Activated naive CD4-positive, alpha-beta T cell treated with anti-CD3 and anti-CD28 coated beads, Interleukin-2, amount 50 U/mL, for 72 hours (primary cell): Measurements from ENCODE around the gene ZNF175. TPM values are rescaled to one million over a fixed set of nuclear protein-coding genes. Genes with fewer than 3 reads are reported as not detected.

Source experiments
- ATAC-seq, 2 donors: fragments of 150-1000 bp; cut with Tn5 transposase; 2 replicates each; pipeline ENCODE4 v1.10.0; 2021; ENCODE audit warnings: mild to moderate bottlenecking in 2 of 2, moderate library complexity in 2 of 2
- DNase-seq, 2 donors: peaks; one replicate each; pipeline ENCODE4 v3.0.0; 2021 to 2022; ENCODE audit warnings: low spot score in 2 of 2
- H3K27ac Mint-ChIP-seq, 2 donors: one replicate each; pipeline ENCODE4 v1.8.0; 2022; ENCODE audit warnings: mild to moderate bottlenecking in 2 of 2, mixed read lengths in 2 of 2
- H3K36me3 Mint-ChIP-seq, 2 donors: one replicate each; pipeline ENCODE4 v1.8.0; 2022; ENCODE audit warnings: mixed read lengths in 2 of 2
- H3K9me3 Mint-ChIP-seq, 2 donors: one replicate each; pipeline ENCODE4 v1.8.0; 2022; ENCODE audit warnings: mixed read lengths in 2 of 2
- total RNA-seq, 2 donors: library from RNA; stranded (reverse); gene quantifications; one replicate each; pipeline ENCODE4 v1.2.3, GENCODE V29; 2022

ZNF175 gene
- total RNA-seq: 10 to 100 TPM; 11.3 to 14.2 TPM

DNA sequence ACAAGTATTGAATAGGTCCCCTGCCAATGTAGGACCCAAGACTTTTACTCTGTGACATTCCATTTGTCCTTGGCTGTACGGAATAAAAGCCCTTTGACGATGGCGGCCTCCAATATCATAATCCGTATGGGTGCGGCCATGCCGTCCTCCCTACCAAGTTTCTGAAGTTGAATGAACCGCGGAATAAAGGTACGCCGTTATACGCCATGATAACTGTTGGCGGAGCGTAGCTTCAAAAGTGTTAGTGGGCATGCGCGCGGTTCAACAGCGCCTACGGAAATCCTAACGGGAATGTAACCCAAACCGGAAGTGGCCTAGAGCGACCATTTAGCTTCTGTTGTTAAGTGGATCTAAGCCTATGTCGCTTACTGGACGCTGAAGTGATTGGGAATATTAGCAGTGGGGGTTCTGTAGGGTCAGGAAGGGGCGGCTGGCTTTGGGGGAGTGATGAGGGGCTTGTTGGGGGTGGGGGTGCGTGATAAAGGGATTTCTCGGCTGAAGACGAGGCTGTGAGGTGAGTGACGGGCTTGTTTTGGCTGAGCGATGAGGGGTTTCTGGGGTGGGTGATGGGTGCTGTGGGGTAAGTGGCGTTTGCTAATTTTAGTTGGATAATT, at the start of gene ZNF175:
TSS of gene ZNF175 (plus strand) at position 322 of the 614 bp plus-strand sequence. CDS start 2,047 bp downstream, outside the sequence.
- DNase-seq (peak; percentile 86 to 87), ATAC-seq (peak; percentile 91 to 94)
- Mint-ChIP-seq H3K27ac (peak within 1 kb of the TSS; percentile 90 to 95), H3K9me3 (peaks cover 0 to 4% of the 10 kb centered on the region in 2 donors), H3K36me3 (peaks cover 30 to 32% of the 10 kb centered on the region in 2 donors)

DNA sequence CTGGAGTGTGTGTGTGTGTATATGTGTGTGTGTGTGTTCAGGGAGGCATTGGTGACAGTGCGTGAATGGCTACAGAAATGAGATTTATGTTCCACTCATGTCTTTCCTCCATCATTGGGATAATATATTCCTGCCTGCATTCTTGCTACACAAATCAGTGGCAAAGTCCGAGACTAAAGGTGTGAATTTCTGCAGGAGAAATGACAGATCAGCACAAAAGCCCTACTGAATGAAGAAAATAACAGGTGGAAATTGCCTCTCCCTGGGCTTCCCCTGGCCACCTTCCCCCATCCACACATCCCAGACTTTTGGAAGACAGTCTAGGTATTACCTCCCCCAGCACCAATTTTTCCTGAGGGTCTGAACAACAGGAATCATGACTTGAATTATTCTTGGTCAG, 49.7 kb upstream of the ZNF175 start:
- Mint-ChIP-seq H3K9me3 (peaks cover 0 to 4% of the 10 kb centered on the region in 2 donors), H3K36me3 (no peaks in the 10 kb centered on the region), H3K27ac (peak overlapping the region in 1 of 2 donors; percentile 5)
- ATAC-seq: no peak
- DNase-seq: no peak

DNA sequence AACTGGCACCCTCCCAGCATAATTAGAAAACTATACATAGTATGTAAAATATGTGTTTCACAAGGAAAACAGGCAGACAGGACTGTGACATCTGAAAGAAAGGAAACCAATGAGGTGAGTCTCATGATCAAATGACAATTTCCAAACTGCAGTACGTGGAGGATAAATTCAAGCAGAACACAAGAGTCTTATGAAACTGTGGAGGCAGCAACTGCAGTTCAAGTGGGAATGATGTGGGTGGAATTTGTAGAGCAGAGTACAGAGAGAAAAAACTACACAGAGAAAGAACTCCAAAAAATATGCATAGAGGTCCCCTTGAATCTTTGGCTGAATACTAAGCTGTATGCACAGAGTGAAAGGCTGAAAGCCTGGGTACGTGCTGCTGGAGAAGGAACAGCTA, 49.3 kb upstream of the ZNF175 start:
- ATAC-seq (no peak), DNase-seq (no peak)
- Mint-ChIP-seq H3K36me3 (no peaks in the 10 kb centered on the region), H3K9me3 (peaks cover 0 to 4% of the 10 kb centered on the region in 2 donors), H3K27ac (no peak overlapping the region)

DNA sequence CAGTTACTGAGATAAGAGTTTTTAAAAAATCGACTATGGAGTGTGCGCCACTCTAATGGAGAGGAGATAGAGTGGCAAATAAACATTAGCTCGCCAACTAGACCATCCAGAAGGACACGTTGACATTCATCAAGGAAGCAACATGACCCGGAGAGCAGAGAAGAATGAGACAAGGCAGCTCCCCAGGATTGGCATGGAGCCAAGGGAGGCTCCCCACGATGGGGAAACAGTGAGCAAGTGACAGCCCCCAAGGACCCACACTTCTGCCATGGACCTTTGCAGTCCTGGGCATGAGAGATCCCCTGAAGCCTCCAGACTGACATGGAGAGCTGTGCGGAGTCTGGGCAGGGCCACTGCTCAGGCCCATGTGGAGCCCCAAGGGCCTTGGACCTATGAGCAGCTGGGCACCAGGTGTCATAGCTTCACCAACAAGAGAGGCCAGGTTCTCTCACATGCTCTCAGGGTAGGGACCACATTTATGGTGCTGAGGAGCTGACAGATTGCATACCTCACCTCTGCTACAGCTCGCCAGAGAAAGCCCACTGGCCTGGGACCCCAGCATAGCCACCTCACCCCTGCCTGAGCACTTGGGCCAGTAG, 46.3 kb upstream of the ZNF175 start:
- DNase-seq (peak in 1 of 2 donors; percentile 38), ATAC-seq (no peak)
- no peak overlapping the region for H3K27ac Mint-ChIP-seq
- H3K36me3 Mint-ChIP-seq: no peaks in the 10 kb centered on the region
- no peaks in the 10 kb centered on the region for H3K9me3 Mint-ChIP-seq

DNA sequence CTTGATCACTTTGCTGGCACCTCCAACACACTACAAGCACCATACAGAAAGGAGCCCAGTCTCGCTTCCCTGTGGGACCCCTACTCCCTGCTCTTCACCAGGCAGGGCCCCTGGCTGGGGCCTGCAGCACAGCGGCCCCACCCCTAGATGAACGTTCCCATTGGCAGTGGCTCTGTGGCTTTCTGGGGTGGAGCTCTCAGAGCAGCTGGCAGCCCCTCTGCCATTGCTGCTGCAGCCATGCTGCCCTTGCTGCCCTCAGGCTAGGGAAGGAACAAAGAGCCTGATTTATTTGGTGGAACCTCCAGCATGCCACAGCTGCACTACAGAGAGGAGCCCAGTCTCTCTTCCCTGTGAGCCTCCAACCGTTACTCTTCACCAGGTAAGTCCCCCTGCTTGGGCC, 45.4 kb upstream of the ZNF175 start:
- no peaks in the 10 kb centered on the region for H3K36me3 Mint-ChIP-seq
- DNase-seq (no peak), ATAC-seq (no peak)
- H3K9me3 Mint-ChIP-seq: no peaks in the 10 kb centered on the region
- H3K27ac Mint-ChIP-seq: no peak overlapping the region

DNA sequence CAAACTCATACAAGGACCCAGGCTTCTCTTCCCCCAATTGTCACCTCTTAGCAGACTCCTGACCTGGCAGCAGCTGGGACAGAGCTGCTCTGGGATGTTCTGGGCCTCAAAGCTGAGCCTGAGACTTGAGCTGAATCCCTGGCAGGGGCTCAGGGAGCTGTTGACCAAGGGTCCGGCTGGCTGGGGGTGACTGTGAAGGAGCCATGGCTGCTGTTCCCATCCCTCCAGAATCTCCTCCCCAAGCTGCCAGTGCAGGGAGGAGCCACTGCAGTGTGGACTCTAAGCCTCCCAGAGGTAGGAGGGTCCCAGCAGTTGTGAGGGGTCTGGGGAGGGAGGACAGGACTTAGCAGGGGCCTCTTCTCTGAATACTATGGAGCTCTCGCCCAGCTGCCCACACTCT, 41.8 kb upstream of the ZNF175 start:
- ATAC-seq (no peak), DNase-seq (no peak)
- Mint-ChIP-seq H3K9me3 (no peaks in the 10 kb centered on the region), H3K36me3 (no peaks in the 10 kb centered on the region), H3K27ac (no peak overlapping the region)

DNA sequence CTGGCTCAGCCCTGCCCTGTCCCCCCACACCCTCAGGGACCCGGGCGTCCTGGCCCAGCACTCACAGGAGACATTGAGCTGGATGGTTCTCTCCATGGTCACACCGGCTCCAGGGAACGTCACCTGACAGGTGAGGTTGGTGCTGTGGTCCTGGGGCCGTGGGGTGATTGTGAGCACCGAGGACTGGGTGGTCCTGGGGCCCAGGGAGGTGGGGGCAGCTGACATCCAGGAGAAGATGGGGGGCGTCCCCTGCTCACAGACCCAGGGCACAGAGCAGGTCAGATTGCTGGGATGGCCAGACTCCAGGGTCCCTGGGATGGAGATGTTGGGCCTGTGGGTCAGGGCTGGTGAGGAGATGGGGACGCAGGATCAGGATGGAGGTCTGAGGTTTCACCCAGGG, 40.5 kb upstream of the ZNF175 start:
- no peaks in the 10 kb centered on the region for H3K36me3 Mint-ChIP-seq
- DNase-seq (peak in 1 of 2 donors; percentile 28), ATAC-seq (no peak)
- no peak overlapping the region for H3K27ac Mint-ChIP-seq
- no peaks in the 10 kb centered on the region for H3K9me3 Mint-ChIP-seq

DNA sequence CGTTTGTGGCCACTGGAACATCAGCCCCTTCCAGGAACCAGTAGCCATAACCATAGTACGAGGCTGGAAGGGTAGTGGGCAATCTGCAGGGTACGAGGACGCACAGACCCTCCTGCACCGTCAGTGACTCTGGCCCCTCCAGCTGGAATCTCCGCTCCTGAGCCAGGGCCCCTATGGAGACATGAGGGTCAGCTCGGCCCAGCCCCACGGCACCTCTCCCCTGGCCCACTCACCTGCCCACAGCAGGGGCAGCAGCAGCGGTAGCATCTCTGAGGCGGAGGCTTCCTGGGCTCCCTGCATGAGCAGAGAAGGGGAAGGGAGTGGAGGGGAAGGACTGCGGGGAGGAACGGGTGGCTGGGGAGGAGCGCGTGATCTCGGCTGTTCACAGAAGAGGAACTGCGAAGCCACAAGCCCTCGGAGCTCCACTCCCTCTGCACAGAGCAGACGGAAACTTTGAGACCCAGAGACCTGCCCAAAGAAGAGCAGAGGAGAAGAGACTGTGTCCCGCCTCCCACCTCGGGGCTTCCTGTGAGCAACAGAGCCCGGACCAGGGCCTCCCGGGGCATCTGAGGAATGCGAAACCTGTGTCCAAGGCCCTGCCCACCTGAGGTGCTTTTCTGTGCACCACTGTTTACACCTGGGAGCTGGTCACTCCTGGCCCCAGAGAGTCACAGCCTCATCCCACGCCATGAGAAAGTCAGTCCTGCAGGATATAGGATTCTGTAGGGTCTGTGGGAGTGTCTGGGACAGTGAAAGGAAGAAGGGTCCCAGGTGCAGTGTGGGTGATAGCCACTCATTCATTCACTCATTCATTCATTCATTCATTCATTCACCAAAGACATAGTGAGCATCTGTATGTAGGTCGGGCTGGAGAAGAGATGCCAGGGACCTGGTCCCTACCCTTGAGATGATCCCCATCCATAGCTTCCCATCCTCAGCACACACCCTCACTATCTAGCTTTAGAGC, 39.5 kb upstream of the ZNF175 start, which contains the start of gene SIGLEC6:
TSS of gene SIGLEC6 (minus strand) at position 322 of the 967 bp plus-strand sequence. CDS start at position 300, 22 bp downstream.
- DNase-seq (no peak), ATAC-seq (peak; percentile 44 to 49)
- H3K27ac Mint-ChIP-seq: no peak within 1 kb of the TSS
- H3K9me3 Mint-ChIP-seq: no peaks in the 10 kb centered on the region
- no peaks in the 10 kb centered on the region for H3K36me3 Mint-ChIP-seq

DNA sequence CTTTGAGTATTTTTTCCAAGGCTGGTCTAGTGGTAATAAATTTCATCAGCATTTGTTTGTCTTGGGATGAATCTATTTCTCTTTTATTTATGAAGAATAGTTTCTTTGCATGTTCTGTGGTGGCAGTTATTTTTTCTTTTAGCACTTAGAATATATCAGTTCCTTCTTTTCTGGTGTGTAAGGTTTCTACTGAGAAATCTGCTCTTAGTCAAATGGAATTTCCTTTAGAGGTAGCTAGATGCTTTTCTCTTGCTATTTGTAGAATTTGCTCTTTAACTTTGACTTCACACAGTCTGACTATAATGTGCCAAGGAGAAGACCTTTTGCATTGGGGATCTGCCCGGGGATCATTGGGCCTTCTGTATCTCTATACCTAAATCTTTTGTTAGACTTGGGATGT, 35.5 kb upstream of the ZNF175 start:
- Mint-ChIP-seq H3K36me3 (no peaks in the 10 kb centered on the region), H3K27ac (no peak overlapping the region), H3K9me3 (no peaks in the 10 kb centered on the region)
- DNase-seq (no peak), ATAC-seq (no peak)

DNA sequence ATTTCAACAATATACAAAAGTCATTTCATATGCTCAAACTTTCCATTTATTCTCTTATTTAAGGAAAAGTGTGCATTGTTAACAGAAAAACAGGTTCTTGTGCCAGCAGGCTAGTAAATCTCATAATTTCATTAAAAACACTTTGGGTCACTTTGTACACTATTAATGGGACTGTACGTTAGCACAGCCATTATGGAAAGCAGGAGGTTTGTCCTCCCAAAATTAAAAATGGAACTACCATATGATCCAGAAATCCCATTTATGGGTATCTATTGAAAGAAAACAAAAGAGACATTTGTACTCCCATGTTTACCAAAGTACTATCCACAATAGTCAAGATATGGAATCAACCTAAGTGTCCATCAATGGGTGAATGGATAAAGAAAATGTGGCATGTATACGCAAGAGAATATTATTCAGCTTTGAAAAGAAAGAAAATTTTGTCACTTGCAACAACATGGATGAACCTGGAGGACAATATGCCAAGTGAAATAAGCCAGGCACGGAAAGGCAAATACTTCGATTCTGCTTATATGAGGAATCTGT, 31.2 kb upstream of the ZNF175 start:
- DNase-seq (no peak), ATAC-seq (no peak)
- Mint-ChIP-seq H3K36me3 (no peaks in the 10 kb centered on the region), H3K9me3 (no peaks in the 10 kb centered on the region), H3K27ac (no peak overlapping the region)

DNA sequence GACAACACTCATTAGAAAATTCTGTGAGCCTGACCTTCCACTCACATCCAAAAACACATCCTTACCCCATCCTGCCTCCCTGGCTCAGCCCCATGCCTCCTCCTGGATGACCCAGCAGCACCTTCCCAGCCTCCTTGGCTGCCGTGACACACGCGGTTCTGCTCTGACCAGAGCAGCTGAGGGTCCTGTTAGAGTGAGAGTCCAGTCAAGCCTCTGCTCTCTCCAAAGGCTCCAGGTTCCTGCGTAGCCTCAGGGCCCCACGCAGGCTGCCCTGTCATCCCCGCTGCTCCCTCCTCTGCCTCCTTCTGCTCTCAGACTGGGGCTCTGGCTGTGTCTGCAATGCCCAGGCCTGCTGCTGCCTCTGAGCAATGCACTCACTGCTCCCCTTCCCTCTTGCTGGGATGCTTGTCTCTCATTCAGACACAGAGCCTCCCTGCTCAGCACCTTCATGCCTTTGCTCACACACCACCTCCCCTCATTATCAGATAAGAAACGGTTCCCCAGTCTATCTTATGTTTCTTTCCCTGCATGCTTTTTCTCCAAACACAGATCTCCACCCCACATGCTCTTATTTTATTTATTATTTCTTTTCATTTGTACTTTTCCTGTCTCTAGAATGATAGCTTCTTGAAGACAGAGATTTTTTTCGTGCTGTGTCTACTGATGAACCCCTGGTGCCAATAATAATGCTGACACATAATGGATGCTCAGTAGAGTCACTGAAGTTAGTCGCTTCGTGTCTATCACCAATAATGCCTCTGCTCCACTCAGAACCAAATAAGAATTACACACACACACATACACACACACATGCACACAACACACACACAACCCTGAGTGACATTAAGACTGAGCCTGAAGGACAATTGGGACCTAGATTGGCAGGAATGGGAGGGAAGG, 29.4 kb upstream of the ZNF175 start:
- DNase-seq: no peak
- H3K27ac Mint-ChIP-seq: no peak overlapping the region

DNA sequence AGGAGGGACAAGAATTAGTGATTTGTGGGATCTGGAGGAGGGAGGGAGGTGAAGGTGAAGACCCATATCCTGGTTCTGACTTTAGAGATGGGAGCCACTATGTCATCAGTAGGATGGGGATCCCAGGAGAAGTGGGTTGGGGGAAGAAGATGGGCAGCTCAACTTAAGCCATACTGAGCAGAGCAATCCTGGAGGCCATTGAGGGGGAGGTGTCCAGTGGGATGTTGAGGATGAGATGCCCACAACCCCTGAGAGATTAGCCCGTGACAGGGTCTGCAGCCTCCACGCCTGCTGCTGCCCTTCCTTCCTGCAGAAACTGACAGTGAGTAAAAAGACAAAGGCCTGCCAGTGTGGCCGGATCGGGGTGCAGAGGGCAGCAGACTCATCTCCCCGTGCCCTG, 28.4 kb upstream of the ZNF175 start:
- Mint-ChIP-seq H3K36me3 (no peaks in the 10 kb centered on the region), H3K9me3 (no peaks in the 10 kb centered on the region), H3K27ac (no peak overlapping the region)
- ATAC-seq (no peak), DNase-seq (no peak)

More for the DNA sequence above, 29.4 kb upstream of the ZNF175 start:
- Mint-ChIP-seq H3K36me3 (no peaks in the 10 kb centered on the region), H3K9me3 (no peaks in the 10 kb centered on the region)
- no peak for ATAC-seq

DNA sequence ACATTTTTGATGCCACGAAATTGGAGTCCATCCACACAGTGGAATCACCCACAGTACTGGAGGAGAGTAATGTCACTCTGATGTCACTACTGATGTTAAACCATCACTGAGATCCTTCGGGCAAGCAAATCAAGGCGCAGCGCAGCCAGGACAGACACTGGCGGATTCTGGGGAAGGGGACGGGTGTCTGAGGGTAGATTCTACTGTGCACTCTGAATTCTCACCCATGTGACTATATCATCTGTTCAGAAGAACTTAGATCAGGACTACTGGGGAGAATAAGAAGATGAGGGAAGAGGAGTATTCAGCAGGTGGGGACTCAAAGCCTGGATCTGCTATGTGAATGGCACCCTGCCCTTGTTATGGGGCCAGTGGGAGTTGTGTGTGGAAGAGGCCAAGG, 27.0 kb upstream of the ZNF175 start:
- no peak for ATAC-seq
- no peaks in the 10 kb centered on the region for H3K9me3 Mint-ChIP-seq
- no peak for DNase-seq
- no peaks in the 10 kb centered on the region for H3K36me3 Mint-ChIP-seq
- H3K27ac Mint-ChIP-seq: no peak overlapping the region

DNA sequence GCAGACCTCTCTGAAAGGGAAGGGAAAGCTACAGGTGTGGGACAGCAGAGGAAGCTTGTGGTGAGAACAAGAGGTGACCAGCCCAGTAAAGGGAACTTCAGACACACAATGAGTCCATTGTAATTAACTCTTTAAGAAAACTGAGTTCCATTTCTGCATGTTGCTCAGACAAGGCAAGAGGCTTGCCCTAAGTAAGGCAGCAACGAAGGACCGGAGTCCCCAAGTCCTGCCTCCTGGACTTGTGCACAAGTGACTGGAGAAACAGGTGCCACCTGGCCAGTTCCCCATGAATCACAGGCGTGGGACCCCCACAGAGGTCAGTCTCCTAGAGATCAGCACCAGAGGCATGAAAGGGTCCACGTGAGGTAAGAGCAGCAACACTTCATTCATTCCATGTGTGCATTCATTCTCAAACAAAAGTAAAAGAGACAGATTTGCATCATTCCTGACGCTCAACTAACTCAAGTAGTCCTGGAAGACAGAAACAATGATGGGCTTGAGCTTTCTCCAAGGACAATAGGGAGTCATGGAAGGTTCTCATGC, 24.9 kb upstream of the ZNF175 start:
- Mint-ChIP-seq H3K36me3 (no peaks in the 10 kb centered on the region), H3K27ac (no peak overlapping the region), H3K9me3 (no peaks in the 10 kb centered on the region)
- peak in 1 of 2 donors; percentile 1 for ATAC-seq
- no peak for DNase-seq

DNA sequence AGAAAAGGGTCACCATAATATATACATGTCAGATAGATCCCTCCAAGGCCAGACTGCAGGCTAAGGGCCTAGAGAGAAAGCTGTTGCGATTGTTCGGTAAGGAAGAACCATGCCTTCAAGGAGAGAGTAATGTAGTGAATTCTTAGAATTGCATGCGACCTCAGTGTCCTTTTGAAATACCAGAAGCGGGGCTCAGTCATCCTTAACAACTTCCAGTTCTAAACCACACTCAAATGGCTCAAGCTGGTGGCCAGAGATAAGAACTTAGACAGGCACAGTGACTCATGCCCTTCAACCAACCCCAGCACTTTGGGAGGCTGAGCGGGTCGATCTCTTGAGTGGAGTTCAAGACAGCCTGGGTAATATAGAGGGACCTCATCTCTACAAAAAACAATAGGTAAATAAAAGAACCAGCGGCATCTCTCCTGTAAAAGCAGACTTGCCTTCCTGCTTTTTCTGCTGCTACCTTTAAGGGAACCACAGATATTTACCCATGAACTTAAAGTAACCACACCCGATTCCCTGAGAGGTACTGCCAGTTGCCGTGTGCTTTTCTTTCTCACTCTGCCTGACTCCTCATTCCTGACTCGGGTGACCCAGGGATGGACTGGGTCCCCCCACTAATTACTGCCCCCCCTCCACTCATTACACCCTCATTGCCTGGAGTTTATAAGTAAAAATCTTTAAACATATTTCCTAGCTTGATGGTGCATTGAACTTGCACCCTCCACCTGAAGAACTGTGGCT, 24.3 kb upstream of the ZNF175 start:
- no peak for DNase-seq
- H3K9me3 Mint-ChIP-seq: peaks cover 0 to 2% of the 10 kb centered on the region in 2 donors
- peak; percentile 38 to 96 for ATAC-seq
- peak overlapping the region in 1 of 2 donors; percentile 61 for H3K27ac Mint-ChIP-seq
- H3K36me3 Mint-ChIP-seq: no peaks in the 10 kb centered on the region
